HepG2 (cell line): Measurements from ENCODE around the gene ECM1. TPM values are rescaled to one million over a fixed set of nuclear protein-coding genes. Genes with fewer than 3 reads are reported as not detected.
A peak's percentile ranks its signal among the peaks of the same experiment; 100 is the strongest.

ENCODE experiments used
- CREB1 ChIP-seq, 2 experiments: fragments of 450-650 bp in 1 of 2; IDR thresholded peaks; 2 replicates each; pipeline ENCODE4 v1.6.1; 2016 to 2017; ENCODE audit warnings: control low read depth in 1 of 2, mild to moderate bottlenecking in 1 of 2, missing compliant biosample characterization in 1 of 2, missing genetic modification characterization in 1 of 2
- HMG20A ChIP-seq: IDR thresholded peaks from 2 replicates; pipeline ENCODE4 v1.6.1; 2016; ENCODE audit warnings: borderline replicate concordance
- NFYC ChIP-seq: IDR thresholded peaks from 2 replicates; pipeline ENCODE4 v1.6.1; 2016; ENCODE audit warnings: missing genetic modification reagents, missing compliant biosample characterization
- PTBP1 ChIP-seq: fragments of 200-400 bp; formaldehyde crosslinking; IDR thresholded peaks from 2 replicates; pipeline ENCODE4 v1.6.1; 2018; ENCODE audit warnings: low read length, low read depth; ENCODE audit not compliant: poor library complexity, severe bottlenecking
- RELA ChIP-seq: sonication (generic); formaldehyde crosslinking; IDR thresholded peaks from 2 replicates; pipeline ENCODE4 v1.4.0; 2020; ENCODE audit warnings: missing genetic modification reagents
- TFAP4 ChIP-seq: sonication (generic); IDR thresholded peaks from 2 replicates; pipeline ENCODE4 v1.6.1; 2016; ENCODE audit warnings: low read depth, borderline replicate concordance
- ZBTB44 ChIP-seq: sonication (generic); formaldehyde crosslinking; IDR thresholded peaks from 2 replicates; pipeline ENCODE4 v1.4.0; 2020; ENCODE audit warnings: missing genetic modification reagents
- ZFP1 ChIP-seq: IDR thresholded peaks from 2 replicates; pipeline ENCODE4 v1.6.1; 2016
- ZMAT3 ChIP-seq: sonication (generic); formaldehyde crosslinking; conservative IDR thresholded peaks from 2 replicates; pipeline ENCODE4 v1.7.0; 2021; ENCODE audit warnings: missing genetic modification reagents
- ZNF124 ChIP-seq: sonication (generic); formaldehyde crosslinking; IDR thresholded peaks from 2 replicates; pipeline ENCODE4 v1.4.0; 2020; ENCODE audit warnings: missing genetic modification reagents
- ZNF281 ChIP-seq: sonication (generic); formaldehyde crosslinking; IDR thresholded peaks from 2 replicates; pipeline ENCODE4 v1.4.0; 2020; ENCODE audit warnings: missing genetic modification reagents, borderline replicate concordance
- ZNF570 ChIP-seq: sonication (generic); formaldehyde crosslinking; IDR thresholded peaks from 2 replicates; pipeline ENCODE4 v1.4.0; 2020; ENCODE audit warnings: mild to moderate bottlenecking, missing genetic modification reagents, borderline replicate concordance
- ZNF770 ChIP-seq: sonication (generic); formaldehyde crosslinking; IDR thresholded peaks from 2 replicates; pipeline ENCODE4 v1.5.0; 2020; ENCODE audit warnings: mild to moderate bottlenecking, missing genetic modification reagents
- ZNF839 ChIP-seq: sonication (generic); formaldehyde crosslinking; IDR thresholded peaks from 2 replicates; pipeline ENCODE4 v1.4.0; 2020; ENCODE audit warnings: missing genetic modification reagents, mild to moderate bottlenecking, borderline replicate concordance
- ZNF878 ChIP-seq: sonication (generic); formaldehyde crosslinking; IDR thresholded peaks from 2 replicates; pipeline ENCODE4 v1.8.1; 2023; ENCODE audit warnings: mild to moderate bottlenecking, missing genetic modification reagents, moderate library complexity
- ZSCAN21 ChIP-seq: sonication (generic); formaldehyde crosslinking; IDR thresholded peaks from 2 replicates; pipeline ENCODE4 v1.8.0; 2022; ENCODE audit warnings: mild to moderate bottlenecking, missing genetic modification reagents, moderate library complexity, borderline replicate concordance
- polyA plus RNA-seq, 8 experiments: library from polyadenylated mRNA; depleted of rRNA in 3 of 8; stranded (reverse) in 7 of 8; unstranded in 1 of 8; fragments of >200 nt; fragmentation: Illumina TruSeq in 4 of 8; extraction: Trizol in 4 of 8; gene quantifications; 2 replicates each; pipeline versions ENCODE4 v1.2.1 to v1.2.3, GENCODE V29; 2011 to 2016; ENCODE audit warnings: low read depth in 4 of 8, missing spikeins in 1 of 8, mixed read lengths in 1 of 8; ENCODE audit not compliant: insufficient read depth in 1 of 8
- total RNA-seq, 5 experiments: library from RNA; depleted of rRNA; stranded (reverse); fragments of >200 nt; fragmentation: Illumina TruSeq; extraction: Trizol; gene quantifications; 2 replicates each; pipeline ENCODE4 v1.2.3, GENCODE V29; 2016; ENCODE audit warnings: low read depth in 1 of 5
- TF ChIP-seq, protein P1 (sequence below), 2 experiments: sonication (generic) in 1 of 2; formaldehyde crosslinking in 1 of 2; IDR thresholded peaks; 2 replicates each; pipeline versions ENCODE4 v1.4.0 to v1.6.1; 2018 to 2020; ENCODE audit warnings: missing genetic modification reagents in 2 of 2, borderline replicate concordance in 1 of 2, low read depth in 1 of 2, mild to moderate bottlenecking in 1 of 2, missing biosample characterization in 1 of 2
- TF ChIP-seq, protein P2 (sequence below): sonication (generic); formaldehyde crosslinking; IDR thresholded peaks from 2 replicates; pipeline ENCODE4 v1.8.1; 2023; ENCODE audit warnings: mild to moderate bottlenecking, moderate library complexity, missing genetic modification reagents

The ECM1 gene
- total and polyA plus RNA-seq, 2 of the 13 experiments (the other 11 are each of a cell fraction or from before 2014, with no cell fraction given), result 0.42 to 1.0 TPM

GRCh38 chr1:150561974-150562445 lies 54.1 kb downstream of the ECM1 start (continued):
- TF ChIP-seq ZNF281 (CRISPR knock-in tag) (peak; percentile 51; the same call in 1 of the 2 replicates), ZNF770 (peak; percentile 91), ZNF839 (0 out of 2 replicates have a peak, but pooled peaks have one; percentile 28), NFYC (CRISPR knock-in tag) (peak; percentile 76), ZSCAN21 (CRISPR knock-in tag) (peak; percentile 22; the same call in 1 of the 2 replicates), CREB1 (IDR thresholded peaks at IDR 0.05) (peak; percentile 40; the same call in 1 of the 2 replicates), CREB1 (CRISPR knock-in tag; IDR thresholded peaks at IDR 0.05) (peak; percentile 48; the same call in 1 of the 2 replicates), ZBTB44 (CRISPR knock-in tag) (0 out of 2 replicates have a peak, but pooled peaks have one; percentile 61), ZFP1 (peak; percentile 68; the same call in 1 of the 2 replicates), PTBP1 (no peak), ZMAT3 (CRISPR knock-in tag) (peak; percentile 38; the same call in 1 of the 2 replicates), TFAP4 (peak; percentile 99), HMG20A (peak; percentile 34; the same call in 1 of the 2 replicates), RELA (CRISPR knock-in tag) (peak; percentile 63; the same call in 1 of the 2 replicates), ZNF878 (CRISPR knock-in tag) (peak; percentile 52; the same call in 1 of the 2 replicates), ZNF570 (no peak), ZNF124 (peak; percentile 67; the same call in 1 of the 2 replicates)
- TF ChIP-seq, protein P1, sequence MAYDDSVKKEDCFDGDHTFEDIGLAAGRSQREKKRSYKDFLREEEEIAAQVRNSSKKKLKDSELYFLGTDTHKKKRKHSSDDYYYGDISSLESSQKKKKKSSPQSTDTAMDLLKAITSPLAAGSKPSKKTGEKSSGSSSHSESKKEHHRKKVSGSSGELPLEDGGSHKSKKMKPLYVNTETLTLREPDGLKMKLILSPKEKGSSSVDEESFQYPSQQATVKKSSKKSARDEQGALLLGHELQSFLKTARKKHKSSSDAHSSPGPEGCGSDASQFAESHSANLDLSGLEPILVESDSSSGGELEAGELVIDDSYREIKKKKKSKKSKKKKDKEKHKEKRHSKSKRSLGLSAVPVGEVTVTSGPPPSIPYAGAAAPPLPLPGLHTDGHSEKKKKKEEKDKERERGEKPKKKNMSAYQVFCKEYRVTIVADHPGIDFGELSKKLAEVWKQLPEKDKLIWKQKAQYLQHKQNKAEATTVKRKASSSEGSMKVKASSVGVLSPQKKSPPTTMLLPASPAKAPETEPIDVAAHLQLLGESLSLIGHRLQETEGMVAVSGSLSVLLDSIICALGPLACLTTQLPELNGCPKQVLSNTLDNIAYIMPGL (CRISPR knock-in tag; IDR thresholded peaks at IDR 0.05; ENCODE audit: borderline replicate concordance in 1 of 2, low read depth in 1 of 2), result peak; percentile 1 to 75; a peak in 2 of 4 replicates
- TF ChIP-seq, protein P2, sequence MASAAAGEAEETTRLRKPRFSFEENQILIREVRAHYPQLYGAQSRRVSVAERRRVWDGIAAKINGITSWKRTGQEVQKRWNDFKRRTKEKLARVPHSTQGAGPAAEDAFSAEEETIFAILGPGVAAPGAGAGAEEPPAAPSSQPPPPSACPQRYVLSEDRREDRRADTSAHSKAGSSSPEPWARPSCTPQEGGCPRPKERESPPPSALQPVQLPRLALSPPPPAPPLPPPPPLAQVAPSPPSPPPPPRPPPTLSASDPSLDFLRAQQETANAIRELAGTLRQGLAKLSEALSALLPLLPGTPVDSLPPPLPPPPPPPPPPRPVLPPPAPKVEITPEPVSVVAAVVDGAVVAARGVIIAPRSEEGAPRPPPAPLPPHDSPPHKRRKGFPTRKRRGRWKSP (CRISPR knock-in tag), result peak; percentile 23; the same call in 1 of the 2 replicates
